Omental fat pad (tissue), 4 donors: ENCODE results near the gene AKAP5. TPM values are rescaled to one million over a fixed set of nuclear protein-coding genes. Genes with fewer than 3 reads are reported as not detected.

Source experiments
- ATAC-seq: fragments of 150-250 bp; one replicate; pipeline ENCODE4 v1.9.1; 2016; ENCODE audit warnings: mild to moderate bottlenecking, moderate library complexity; ENCODE audit not compliant: low FRiP score
- DNase-seq: peaks from one replicate; pipeline ENCODE4 v3.0.0-alpha.2; 2019; ENCODE audit warnings: low spot score
- total RNA-seq, 4 donors: library from RNA; depleted of rRNA; stranded (reverse); fragments of >200 nt; gene quantifications; one replicate each; pipeline ENCODE4 v1.1.0, GENCODE V29; 2016
- TF ChIP-seq, protein P1 (sequence below), 3 donors: fragments of 450-650 bp; IDR thresholded peaks; one replicate each; pipeline ENCODE4 v1.5.1; 2016 to 2017; ENCODE audit warnings: antibody characterized with exemption in 3 of 3, mild to moderate bottlenecking in 3 of 3, moderate library complexity in 2 of 3

AKAP5 gene
- total RNA-seq, 4 donors from 2014 or later, result 0.47 to 1.4 (median 0.66) TPM

- TF ChIP-seq, protein P1, sequence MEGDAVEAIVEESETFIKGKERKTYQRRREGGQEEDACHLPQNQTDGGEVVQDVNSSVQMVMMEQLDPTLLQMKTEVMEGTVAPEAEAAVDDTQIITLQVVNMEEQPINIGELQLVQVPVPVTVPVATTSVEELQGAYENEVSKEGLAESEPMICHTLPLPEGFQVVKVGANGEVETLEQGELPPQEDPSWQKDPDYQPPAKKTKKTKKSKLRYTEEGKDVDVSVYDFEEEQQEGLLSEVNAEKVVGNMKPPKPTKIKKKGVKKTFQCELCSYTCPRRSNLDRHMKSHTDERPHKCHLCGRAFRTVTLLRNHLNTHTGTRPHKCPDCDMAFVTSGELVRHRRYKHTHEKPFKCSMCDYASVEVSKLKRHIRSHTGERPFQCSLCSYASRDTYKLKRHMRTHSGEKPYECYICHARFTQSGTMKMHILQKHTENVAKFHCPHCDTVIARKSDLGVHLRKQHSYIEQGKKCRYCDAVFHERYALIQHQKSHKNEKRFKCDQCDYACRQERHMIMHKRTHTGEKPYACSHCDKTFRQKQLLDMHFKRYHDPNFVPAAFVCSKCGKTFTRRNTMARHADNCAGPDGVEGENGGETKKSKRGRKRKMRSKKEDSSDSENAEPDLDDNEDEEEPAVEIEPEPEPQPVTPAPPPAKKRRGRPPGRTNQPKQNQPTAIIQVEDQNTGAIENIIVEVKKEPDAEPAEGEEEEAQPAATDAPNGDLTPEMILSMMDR (IDR thresholded peaks at IDR 0.05), result no peak
- no peak for ATAC-seq
- DNase-seq, result no peak
These were observed 2.3 kb downstream of the AKAP5 start for GRCh38 chr14:64467566-64467965.

GRCh38 chr14:64468451-64468850 lies 3.2 kb downstream of the AKAP5 start:
- DNase-seq (no peak), ATAC-seq (no peak)
- TF ChIP-seq, protein P1 (IDR thresholded peaks at IDR 0.05), result no peak

- TF ChIP-seq, protein P1 (IDR thresholded peaks at IDR 0.05), result no peak
- ATAC-seq (no peak), DNase-seq (no peak)
These were observed 8.7 kb downstream of the AKAP5 start for GRCh38 chr14:64474041-64474440.

- ATAC-seq, result no peak
- DNase-seq, result no peak
- TF ChIP-seq, protein P1 (IDR thresholded peaks at IDR 0.05), result no peak
These were observed 9.4 kb downstream of the AKAP5 start for GRCh38 chr14:64474698-64475097.

DNA sequence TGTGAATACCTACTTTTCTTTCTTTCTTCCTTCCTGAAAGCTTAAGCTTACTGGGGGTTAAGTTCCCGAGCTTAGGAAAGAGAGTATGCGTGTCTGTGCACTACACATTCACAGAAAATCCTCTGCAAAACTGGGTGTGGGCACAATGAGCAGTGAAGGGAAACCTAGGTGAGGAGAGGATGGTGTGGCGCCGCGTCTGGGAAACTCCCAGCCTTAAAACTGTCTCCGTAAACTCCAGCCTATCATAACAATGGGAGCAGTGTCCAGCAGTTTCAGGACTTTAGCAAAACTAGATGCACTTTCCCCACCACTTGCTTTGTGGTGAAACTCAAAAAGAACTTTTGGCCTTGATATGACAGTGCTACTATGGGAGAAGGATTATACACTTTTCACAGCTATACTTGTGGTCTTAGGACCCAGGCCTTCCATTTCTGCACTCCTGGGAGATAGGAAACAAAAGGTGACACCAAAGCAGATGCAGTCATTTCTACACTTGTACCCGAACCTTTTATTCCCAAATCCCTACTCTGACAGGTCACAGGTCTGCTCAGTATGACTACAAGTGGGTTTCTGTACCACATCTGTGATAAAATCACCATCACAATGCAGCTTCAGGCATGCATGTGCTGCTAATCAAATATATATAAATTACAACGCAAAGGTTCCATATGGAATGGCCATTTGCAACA lies 10.4 kb downstream of the AKAP5 start:
- ATAC-seq (no peak), DNase-seq (no peak)
- TF ChIP-seq, protein P1 (IDR thresholded peaks at IDR 0.05), result no peak

DNA sequence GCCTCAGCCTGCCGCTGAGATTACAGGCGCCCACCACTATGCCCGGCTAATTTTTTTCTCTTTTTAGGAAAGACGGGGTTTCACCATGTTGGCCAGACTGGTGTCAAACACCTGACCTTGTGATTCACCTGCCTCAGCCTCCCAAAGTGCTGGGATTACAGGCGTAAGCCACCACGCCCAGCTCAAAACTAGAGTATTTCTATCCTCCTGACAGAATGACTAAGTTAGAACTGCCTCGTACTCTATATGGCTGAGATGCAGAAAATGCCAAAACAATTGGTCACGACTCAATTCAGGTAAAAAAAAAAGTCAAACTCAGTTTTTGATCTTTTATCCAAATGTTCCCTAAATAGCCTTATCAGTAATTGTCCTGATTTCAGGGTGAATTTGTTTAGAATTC lies 11.1 kb downstream of the AKAP5 start:
- TF ChIP-seq, protein P1 (IDR thresholded peaks at IDR 0.05), result no peak
- no peak for DNase-seq
- no peak for ATAC-seq

- DNase-seq (no peak), ATAC-seq (no peak)
- TF ChIP-seq, protein P1 (IDR thresholded peaks at IDR 0.05), result no peak
These were observed 13.4 kb downstream of the AKAP5 start for GRCh38 chr14:64478634-64479250.
